Transverse colon (tissue), 4 donors: ENCODE measurements around the gene ZNF618.

Source experiments
- POLR2A ChIP-seq: fragments of 450-650 bp; IDR thresholded peaks from one replicate; pipeline ENCODE4 v1.6.1; 2016; ENCODE audit warnings: antibody characterized with exemption, mild to moderate bottlenecking, moderate library complexity
- POLR2AphosphoS5 ChIP-seq, 3 donors: sonication (generic); formaldehyde crosslinking; IDR thresholded peaks; one replicate each; pipeline ENCODE4 v1.6.1; 2016; ENCODE audit warnings: antibody characterized with exemption in 3 of 3
- TF ChIP-seq, protein P1 (sequence below), 5 experiments: fragments of 200-600 bp in 3 of 5; fragments of 450-650 bp in 2 of 5; sonication (generic) in 3 of 5; IDR thresholded peaks; 1 replicate in 2 of 5; 2 replicates in 3 of 5; pipeline ENCODE4 v1.5.1; 2016 to 2017; ENCODE audit warnings: antibody characterized with exemption in 5 of 5, inconsistent platforms in 3 of 5, mild to moderate bottlenecking in 2 of 5, moderate library complexity in 1 of 5

DNA sequence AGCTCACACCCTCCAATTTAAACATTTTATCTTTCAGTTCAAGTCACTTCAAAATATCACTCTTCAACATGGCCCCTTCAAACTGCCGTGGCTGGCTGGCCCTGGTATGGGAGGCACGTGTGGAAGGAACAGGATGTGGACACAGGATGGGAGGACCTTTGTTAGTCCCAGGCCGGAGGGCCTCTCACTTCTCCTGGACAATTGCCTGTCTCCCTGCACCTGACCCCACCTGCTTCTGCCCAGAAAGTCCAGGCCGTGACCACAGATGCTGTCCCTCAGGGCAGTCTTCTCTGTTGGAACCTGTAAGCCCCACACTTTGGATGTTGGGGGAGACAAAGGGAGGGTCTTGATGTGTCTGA, 182.6 kb downstream of the ZNF618 start:
- TF ChIP-seq, protein P1, sequence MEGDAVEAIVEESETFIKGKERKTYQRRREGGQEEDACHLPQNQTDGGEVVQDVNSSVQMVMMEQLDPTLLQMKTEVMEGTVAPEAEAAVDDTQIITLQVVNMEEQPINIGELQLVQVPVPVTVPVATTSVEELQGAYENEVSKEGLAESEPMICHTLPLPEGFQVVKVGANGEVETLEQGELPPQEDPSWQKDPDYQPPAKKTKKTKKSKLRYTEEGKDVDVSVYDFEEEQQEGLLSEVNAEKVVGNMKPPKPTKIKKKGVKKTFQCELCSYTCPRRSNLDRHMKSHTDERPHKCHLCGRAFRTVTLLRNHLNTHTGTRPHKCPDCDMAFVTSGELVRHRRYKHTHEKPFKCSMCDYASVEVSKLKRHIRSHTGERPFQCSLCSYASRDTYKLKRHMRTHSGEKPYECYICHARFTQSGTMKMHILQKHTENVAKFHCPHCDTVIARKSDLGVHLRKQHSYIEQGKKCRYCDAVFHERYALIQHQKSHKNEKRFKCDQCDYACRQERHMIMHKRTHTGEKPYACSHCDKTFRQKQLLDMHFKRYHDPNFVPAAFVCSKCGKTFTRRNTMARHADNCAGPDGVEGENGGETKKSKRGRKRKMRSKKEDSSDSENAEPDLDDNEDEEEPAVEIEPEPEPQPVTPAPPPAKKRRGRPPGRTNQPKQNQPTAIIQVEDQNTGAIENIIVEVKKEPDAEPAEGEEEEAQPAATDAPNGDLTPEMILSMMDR (IDR thresholded peaks at IDR 0.05) = no peak
- TF ChIP-seq POLR2AphosphoS5 (IDR thresholded peaks at IDR 0.05) (no peak), POLR2A (no peak)
